GM18520 (cell line): Measurements from ENCODE around the gene TNFRSF17.

Experiments
- ATAC-seq: cut with Tn5 transposase; IDR thresholded peaks from one replicate; pipeline ENCODE4 v1.9.1; 2021; ENCODE audit not compliant: unreplicated experiment

Gene TNFRSF17

DNA sequence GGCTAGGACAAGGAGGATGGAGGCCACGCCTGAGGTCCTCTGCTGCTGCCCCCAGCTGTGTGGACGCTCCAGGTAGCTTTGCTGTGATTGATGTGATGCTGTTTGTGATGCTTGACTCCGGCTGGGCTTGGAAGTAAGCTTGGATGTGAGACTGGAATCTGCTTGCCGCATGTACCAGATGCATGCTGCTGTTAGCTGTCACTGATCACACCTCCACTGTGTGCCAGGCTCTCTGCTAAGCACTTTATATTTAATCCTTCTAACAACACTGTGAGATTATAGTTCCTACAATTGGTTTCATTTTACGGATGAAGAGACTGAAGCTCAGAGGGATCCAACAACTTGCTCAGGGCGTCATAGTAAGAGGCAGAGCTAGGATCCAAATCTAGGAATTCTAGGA lies 35.0 kb downstream of the TNFRSF17 start:
- no peak for ATAC-seq

DNA sequence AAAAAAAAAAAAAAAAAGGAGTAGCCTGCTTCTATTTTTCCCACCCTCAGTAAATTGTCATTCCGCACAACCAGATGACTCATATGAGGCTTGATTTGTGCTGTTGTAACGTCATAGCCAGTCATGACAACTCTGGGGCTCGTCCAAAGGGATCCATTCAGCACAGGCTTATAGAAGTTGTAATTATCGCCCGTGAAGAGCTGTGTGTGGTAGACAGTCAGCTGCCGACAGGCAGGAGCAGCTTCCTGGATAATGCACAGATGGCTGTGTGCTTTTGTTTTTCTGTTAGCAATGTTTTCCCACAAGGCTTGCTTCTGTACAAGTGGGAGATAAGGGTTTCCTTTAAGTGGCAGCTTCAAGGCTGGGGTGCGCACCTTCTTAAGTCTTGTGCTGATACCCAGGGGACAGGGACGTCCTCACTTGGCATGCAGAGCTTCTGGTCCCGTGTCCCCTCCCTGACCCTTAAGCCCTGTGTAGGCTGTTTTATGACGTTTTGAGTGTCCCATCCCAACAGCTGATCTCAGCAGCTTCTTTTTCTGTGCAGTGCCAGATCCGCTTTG lies 37.5 kb downstream of the TNFRSF17 start:
- no peak for ATAC-seq

DNA sequence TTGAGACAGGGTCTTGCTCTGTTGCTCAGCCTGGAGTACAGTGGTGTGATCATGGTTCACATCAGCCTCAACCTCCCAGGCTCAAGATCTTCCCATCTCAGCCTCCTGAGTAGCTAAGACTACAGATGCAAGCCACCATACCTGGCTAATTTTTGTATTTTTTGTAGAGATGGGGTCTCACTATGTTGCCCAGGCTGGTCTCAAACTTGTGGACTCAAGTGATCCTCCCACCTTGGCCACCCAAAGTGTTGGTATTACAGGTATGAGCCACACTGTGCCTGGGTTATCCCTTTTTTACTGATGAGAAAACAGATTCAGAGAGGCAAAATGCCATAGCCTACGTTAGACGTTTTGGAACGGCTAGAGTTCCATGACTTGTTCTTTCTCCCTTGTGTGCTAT lies 41.6 kb downstream of the TNFRSF17 start:
- ATAC-seq = no peak

DNA sequence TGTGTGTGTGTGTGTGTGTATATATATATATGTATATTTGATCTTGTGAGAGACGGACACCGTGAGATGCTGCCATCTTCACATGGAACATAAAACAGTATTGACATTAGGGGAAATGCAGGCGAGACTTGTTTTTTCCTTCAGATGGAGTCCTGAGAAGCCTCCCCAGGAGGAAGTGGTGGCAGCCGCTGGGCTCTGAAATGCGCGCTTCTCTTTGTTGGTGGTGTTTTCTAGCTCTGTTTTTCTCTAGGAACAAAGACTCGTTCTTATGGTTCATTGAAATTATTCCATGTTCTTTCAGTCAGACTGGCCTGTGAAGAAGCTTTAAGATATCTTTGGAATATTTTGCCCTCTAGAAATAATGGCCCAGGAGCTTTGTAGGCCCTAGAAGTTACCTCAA lies 44.5 kb downstream of the TNFRSF17 start:
- ATAC-seq = no peak

DNA sequence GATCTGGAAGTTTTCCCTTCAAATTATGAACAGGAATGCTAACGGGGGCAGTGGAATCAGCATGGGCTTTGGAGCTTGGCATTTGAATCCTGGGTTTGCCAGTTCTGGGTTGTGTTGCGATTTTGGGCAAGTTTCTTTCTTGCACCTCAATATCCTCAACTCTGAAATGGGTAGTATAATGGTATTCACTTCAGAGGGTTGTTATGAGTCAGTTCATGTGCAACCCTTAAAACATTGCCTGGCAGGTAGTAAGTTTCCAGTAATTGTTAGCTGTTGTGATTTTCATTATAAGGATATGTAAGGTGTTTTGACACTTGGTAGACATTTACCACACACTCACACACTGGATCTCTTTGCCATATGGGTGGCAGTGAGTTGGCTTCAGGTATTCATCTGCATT lies 44.9 kb downstream of the TNFRSF17 start:
- no peak for ATAC-seq

DNA sequence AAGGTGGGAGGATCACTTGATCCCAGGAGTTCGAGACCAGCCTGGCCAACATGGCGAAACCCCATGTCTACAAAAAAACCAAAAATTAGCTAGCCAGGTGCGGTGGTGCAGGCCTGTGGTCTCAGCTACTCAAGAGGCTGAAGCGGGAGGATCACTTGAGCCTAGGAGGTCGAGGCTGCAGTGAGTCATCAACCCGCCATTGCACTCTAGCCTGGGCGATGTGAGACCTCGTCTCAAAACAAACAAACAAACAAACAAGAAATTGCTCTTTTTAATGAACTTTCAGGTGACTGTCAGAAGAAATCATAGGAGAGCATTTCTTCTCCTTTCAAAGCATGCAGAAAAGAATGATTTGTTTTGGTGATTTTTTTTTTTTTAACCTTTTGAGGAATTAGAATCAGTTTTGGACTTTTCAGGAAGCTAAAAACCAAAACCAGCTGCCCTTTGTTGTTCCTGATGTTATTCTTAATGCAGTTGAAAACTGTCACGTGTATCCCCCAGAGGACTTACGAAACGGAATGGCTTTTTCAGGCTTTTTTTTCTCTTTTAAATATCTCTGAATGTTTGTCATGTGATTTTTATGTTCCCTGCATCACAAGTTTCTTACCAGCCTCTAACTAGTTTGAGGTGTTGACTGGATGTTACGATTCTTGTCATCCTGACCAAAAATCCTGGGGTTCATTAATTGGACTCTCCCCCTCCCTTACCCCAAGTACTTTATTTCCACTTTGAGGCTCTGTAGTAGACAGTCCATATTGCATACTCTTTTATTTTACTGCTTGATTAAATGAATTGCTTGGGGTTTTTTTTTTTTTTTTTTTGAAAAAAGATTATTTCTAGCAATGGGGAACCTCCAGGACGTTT lies 45.6 kb downstream of the TNFRSF17 start:
- ATAC-seq = no peak

DNA sequence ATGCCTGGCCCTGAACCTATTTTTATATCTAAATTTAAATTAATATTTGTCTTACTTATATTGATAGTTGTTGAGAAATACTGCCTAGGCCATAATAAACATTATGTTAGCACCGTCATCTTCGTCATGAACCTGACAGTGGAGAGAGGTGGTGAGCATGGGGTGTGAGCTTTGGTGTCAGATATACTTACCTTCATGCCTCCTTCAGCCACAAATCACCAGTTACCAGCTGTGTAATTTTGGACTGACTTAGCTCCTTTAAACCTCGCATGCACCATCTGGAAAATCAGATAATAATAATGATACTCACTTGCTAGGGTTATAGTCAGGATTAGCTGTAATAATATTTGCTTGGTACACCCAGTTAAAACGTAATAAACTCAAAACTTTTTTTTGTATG lies 46.6 kb downstream of the TNFRSF17 start:
- no peak for ATAC-seq

DNA sequence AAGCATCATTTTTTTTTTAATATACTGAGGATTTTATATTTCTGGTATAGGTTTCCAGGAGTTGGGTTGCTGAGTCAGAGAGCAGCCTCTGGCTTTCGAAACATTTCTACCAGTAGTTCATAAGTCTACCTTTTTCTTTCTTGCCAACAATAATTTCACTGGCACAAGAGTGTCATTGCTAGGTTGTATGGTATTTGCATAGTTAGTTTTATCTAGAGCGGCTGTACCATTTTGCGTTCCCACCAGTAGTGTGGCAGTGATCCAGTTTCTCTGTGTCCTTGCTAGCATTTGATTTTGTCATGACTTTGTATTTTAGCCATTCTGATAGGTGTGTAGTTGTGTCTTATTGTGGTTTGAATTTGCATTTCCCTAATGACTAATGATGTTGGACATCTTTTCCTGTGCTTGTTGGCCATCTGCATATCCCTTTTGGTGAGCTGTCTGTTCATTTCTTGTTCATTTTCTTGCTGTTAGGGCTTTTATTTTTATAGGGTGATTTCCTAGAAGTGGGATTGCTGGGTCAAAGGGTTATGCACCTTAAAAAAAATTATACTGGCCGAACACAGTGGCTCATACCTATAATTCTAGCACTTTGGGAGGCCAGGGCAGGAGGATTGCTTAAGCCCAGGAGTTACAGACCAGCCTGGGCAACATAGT lies 51.4 kb downstream of the TNFRSF17 start:
- no peak for ATAC-seq

DNA sequence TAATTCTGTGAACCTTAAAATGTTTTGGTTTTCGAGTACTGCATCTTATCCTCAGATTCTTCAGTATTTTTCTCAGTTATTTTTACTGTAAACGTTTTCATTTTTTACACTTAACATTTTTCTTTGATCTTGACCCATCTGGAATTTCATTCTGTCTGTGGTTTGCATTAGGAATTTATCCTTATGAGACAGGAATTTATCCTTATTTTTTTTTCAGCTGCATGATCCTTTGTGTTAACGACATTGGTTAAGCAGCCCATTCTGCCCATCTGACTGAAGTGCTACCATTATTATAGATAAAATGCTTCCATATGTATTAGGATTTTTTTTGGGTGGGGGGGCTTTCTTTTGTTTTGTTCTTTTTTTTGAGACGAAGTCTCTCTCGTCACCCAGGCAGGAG lies 52.5 kb downstream of the TNFRSF17 start:
- no peak for ATAC-seq
